HG02678 (cell line): ENCODE results near the gene TERF2IP.

Experiments used
- ATAC-seq: cut with Tn5 transposase; IDR thresholded peaks from one replicate; pipeline ENCODE4 v1.9.1; 2021; ENCODE audit warnings: mild to moderate bottlenecking, moderate library complexity; ENCODE audit not compliant: unreplicated experiment

Gene TERF2IP

DNA sequence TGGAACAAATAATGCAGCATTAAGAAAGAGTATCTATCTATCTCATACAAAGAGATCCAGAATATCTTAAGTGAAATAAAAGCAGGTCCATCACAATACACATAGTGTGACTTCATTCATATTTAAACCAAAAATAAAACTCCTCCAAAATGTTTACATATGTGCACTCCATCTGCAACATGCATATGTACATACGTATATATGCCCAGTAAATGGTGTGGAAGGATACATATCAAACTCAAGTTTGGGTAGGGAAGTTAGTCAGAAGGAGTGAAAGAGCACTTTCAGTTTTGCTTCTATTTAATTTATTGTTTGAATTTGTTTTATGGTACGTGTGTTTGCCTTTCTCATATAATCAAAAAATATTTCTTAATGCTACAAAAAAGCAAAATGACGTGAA, 12.5 kb upstream of the TERF2IP start:
- ATAC-seq = no peak

DNA sequence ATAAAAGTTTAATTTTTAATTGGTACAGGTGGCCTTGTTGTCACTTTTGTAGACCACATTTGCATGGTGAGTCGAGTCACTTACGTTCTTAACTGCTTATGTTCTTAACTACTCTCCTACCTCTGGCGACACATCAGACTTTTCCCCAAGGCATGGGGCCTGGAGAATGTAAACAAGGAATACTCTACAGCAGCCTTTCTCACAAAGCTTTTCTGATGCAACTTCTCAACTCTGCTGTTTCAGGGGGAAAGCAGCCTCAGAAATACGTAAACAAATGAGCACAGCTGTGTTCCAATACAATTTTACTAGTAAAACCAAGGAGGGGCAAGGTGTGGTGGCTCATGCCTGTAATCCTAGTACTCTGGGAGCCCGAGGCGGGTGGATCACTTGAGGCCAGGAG, 7.0 kb upstream of the TERF2IP start:
- ATAC-seq = no peak

DNA sequence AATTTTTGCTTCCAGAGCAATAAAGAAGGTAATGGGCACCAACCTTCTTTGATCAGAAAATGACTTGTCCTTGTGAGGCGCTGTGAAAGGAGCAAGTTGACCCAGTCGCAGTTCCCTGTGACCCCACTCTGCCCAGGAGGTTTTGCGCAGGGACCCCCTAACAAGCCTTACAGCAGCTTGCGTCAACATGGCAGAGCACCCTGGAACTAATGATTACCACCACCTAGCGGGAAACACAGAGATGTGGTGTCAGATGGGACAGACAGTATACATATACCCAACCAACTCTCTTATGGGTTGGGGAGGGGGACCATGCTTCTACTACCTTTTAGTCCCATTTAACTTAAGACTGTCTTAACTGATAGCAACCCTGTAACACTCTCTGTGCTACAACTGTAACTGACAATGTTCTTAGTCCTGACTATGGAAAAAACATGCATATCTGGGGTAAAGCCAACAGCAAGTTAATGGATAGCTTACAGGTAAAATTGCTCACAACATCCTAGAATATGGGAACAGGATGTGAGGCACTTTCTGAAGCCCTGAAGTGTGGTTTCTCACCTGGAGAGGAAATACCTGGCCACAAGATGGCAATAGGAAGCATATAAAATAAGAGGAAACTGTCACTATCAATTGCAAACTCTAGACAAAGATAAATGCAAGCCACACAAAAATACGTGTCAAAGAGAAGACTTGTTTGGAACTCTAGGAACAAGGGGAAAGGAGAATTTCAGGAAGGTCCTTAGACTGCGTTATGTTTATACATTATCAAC, 3.1 kb upstream of the TERF2IP start:
- no peak for ATAC-seq

DNA sequence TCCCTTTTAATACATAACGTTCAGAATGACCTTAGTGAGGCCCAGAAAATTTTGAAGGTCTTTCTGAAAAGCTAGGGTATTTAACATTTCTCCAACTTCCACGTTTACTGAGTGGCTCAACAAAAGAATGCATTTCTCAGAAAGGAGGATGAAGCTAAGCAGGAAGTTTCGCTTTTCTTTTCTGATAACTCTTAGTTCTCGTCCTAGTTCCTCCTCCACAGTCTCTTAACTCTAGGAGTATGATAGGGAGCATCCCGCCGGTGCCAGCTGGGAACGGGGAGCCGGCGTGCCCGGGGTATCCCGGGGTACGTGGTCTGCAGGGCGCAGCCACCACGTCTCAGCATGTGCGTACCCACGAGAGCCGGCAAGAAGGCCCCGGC, 471 bp upstream of the TERF2IP start:
- peak; percentile 20 for ATAC-seq

DNA sequence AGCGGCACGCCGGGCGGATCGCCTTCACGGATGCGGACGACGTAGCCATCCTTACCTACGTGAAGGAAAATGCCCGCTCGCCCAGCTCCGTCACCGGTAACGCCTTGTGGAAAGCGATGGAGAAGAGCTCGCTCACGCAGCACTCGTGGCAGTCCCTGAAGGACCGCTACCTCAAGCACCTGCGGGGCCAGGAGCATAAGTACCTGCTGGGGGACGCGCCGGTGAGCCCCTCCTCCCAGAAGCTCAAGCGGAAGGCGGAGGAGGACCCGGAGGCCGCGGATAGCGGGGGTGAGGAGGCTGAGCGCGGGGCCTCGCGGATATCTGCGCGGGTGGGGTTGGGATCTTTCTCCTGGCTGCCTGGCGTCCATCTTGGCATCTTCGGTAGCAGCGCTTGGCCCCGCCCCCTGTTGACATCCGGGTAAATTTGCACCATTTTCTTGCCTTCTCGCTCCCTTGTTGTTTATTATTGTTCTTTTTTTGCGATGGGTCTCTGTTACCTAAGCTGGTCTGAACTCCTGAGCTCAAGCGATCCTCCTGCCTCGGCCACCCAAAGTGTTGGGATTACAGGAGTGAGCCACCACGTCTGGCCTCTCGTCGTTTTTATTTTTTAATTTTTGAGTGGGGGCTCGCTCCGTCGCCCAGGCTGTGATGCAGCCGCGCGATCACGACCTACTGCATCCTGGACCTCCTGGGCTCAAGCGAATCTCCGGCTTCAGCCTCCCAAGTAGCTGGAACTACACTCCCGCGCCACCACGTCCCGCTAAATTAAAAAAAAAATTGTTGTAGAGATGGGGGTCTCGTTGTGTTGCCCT, 898 bp downstream of the TERF2IP start:
- ATAC-seq = peak; percentile 33

DNA sequence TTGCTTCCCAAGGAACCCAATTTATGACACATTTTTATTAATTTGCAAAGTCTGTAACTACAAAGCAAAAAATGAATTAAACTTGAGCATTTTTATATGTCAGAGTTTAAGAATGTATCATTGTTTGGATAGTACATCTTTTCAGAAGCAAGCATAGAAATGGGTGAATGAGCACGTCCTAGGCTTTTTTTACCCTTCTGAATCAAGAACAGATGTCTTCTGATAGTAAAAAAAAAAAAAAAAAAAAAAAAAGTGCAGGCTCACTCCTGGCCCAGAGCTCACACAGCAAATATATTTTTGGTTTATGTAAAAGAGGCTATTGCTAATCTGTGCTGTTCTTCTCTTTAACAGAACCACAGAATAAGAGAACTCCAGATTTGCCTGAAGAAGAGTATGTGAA, 6.3 kb downstream of the TERF2IP start:
- ATAC-seq = no peak

DNA sequence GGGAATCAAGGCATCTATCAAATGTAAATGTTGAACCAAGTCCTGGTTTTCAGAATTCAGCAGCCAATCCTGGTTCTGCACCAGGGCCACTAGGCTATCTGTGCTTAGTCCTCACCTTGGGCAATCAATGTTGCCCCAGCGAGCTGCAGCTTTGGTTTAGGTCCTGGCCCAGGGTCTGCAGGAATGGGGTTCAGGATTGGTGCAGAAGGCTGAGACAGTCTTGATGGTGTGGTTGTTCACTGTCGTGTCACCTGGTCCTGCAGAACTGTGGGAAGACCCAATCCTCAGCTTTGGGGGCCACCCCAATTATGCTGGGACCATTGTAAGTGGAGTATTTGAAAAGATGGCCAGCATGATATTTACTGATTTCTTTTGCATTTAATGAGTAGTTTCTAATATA, 10.6 kb downstream of the TERF2IP start:
- no peak for ATAC-seq

DNA sequence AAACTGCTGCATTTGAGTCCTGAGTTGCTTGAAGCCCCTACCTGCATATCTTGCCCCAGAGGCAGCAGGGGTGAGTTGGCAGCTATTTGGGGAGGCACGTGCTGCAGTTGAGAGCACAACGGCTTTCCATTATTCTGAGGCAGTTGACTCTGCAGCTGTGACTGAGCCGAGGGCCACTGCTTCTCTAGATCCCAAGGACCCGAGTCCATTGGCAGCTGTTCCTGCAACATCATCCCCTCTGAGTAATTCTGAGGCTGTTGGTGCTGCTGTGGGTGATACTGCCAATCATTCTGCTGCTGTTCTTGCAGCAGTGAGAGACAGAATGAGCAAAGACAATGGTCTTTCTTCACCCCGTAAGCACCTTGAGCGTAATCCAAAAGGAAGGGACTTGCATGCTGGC, 12.7 kb downstream of the TERF2IP start:
- ATAC-seq = no peak

DNA sequence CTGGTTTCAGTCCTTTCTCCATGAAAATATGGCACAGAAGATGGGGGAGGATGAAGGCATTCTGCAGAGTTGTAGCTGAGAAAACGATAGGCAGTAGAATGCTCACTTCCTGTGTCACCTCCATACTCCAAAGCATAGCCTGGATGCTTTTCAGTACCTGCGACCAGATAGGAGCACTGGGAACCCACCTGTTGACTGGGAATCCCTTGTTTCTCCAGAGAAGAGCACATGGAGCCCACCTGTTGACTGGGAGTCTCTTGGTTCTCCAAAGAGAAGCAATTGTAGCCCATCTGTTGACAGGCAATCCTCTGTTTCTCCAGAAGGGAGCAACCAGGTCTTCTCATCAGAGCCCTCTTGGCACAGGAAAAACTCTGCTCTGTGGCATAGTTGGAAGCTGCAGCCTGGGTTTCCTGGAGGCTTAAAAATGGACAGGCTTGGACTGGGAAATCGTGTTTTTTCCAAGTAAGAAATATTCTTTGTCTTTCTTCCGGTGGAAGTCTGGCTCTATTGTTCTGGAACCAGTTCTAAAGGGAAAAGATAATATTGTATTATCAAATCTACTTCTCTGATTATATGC, 13.2 kb downstream of the TERF2IP start:
- ATAC-seq = no peak

DNA sequence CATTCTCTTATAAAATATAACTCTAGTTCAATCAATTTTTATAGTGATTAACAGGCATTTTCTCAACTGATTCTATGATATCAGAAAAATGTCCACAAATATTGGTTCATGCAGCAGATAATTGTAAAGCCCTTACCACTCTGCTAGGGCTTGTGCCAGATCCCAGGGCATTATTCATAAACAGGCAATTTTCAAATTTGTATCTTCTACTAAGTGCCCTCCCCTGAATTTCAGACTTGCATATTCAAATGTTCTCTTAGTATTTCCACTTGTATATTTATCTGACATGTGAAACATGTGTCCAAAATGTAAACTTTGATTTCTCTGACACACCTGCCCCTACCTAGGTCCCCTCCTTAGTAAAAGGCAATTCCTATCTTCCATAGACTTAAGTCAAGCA, 19.9 kb downstream of the TERF2IP start:
- ATAC-seq = no peak

DNA sequence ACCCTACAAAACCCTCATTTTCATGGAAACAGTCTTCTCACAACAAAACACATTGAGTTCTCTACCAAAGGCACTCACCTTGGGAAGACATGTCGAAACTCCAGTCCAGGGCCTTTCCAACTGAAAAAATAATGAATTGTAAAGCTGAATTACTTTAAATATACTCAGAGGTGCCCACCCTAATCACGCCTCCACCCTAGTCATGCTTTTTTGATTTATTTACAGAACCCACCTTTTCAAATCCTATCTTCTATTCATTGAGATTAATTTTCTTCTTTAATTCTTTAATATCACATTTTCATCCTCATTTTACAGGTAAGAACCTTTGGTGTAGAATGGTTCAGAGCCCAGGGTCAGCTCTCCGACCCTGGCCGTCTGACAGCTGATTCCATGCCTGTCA, 29.3 kb downstream of the TERF2IP start, which contains the start of gene CPHXL2:
TSS of gene CPHXL2 (minus strand) at position 101 of the 400 bp plus-strand sequence. CDS start at position 91, 10 bp downstream.
- ATAC-seq = no peak

DNA sequence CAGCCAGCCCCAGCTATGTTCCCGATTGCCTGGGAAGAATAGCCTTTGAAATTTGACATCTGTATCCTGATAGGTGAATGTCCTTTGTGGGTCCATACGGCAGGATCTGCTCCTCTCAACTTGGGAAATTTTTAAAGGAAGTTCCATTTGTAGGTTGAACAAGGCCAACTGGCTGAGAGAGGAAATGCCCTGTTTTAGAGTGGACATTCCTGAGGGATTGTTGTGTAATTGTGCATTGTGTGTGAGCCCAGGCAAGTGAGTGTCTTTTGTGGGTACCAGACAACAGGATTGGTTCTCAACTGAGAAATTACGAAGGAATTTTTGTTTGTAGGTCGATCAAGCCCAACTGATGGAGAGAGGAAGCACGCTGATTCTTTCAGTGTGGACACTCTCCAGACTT, 31.8 kb downstream of the TERF2IP start:
- no peak for ATAC-seq

DNA sequence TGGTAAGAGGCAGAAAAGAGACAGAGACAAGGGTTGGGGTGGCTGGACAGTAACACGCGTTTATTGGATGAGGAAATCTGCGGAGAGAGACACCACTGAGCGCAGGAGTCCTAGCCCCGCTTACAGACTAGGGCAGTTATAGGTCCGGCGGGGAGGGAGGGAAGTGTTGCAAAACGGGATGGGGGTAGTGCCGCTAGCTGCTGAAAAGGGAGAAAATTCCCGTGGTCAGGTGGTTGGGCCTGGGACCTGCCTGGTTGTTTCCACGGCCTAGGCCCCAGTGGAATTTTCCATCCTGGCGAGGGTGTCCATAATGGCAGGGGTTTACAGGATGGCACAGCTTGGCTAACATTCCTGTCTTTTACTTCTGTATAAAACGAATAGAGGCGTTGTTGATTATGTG, 34.7 kb downstream of the TERF2IP start:
- no peak for ATAC-seq

DNA sequence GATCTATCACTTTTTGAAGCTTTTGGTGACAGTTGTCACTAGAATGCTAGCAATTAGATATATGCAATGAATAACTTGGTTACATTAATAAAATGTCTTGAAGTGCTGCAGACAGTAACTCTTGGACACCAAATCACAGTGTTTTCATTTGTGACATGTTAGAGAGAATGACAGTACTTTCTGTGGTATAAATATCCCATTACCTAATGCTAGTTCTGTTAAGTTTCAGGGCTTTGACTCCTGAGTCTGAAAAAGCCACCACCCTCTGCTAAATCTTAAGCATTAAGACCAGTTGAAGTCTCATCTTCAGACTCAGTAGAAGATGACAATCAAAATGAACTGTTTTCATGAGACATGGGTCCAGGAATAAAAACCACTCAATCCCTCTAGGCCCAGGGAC, 39.8 kb downstream of the TERF2IP start:
- ATAC-seq = no peak

DNA sequence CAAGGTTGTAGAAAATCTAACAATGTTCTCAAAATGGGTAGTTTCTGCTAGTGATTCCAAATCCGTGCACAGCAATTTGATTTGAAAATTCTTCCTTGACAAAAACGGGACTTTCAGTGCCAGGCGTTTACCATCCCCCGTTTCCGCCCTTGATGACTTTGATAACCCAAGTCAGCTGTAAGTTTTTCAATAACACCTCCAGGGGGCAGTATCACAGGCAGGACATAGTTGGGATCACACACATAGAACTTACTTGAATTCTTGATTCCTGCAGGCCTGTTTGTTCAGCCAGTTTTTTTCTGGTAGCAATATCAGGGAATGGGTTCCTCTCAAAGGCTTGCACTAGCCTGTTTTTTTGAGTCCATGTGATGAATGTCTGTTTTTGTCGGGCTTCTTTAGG, 48.1 kb downstream of the TERF2IP start:
- no peak for ATAC-seq

DNA sequence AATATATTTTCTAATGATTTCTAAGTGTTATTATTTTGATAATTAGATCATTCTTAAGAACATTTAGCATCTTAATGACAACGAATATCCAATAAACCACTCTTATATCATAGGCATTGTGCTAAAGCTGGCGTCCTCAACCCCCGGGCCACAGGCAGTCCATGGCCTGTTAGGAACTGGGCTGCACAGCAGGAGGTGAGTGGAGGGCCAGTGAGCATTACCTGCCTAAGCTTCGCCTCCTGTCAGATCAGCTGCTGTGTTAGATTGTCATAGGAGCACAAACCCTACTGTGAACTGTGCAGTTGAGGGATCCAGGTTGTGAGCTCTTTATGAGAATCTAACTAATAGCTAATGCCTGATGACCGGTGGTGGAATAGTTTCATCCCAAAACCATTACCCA, 50.0 kb downstream of the TERF2IP start:
- no peak for ATAC-seq

DNA sequence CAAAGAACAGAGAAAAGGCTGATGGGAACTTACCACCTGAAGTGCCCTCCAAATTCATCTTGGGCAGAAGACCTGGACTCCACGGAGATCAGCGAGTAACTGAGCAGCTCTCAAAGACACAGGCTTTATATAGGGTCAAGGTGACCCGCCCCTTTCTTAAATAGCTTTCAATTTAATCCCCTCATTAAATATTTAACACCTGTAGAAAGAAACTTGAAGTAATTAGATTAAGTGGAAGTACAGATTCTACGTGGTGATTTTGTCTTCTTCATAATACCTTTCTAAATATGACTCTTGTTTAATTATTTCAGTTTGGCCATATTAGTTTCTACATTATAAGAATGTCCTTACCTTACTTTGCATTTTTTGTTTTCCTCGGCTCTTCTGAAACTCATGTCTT, 53.8 kb downstream of the TERF2IP start, which contains the start of gene DUXB:
TSS of gene DUXB (minus strand) at position 101 of the 400 bp plus-strand sequence. CDS start at position 58, 43 bp downstream.
- no peak for ATAC-seq

DNA sequence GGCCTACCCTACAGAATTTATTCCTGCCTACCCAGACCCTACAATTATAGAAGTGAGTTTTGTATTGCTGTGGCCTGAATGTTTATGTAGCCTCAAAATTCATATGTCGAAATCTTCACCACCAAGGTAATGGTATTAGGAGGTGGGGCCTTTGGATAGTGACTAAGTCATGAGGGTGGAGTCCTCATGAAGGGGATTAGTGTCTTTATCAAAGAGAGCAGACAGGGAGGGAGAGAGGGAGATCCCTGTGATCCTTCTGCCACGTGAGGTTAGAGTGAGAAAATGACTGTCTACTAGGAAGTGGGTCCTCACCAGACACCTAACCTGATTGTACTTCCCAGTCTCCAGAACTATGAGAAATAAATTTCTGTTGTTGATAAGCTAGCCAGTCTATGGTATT, 54.7 kb downstream of the TERF2IP start:
- no peak for ATAC-seq

DNA sequence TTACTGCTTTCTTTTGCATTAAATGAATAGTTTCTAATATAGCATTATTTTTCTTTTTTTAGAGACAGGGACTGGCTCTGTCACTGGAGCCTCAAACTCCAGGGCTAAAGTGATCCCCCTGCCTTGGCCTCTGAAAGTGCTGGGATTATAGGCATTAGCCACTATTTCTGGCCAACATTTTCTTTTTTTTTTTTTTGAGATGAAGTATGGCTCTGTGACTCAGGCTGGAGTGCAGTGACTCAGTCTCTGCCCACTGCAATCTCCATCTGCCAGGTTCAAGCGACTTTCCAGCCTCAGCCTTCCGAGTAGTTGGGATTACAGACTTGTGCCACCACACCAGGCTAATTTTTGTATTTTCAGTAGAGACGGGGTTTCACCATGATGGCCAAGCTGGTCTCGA, 55.7 kb downstream of the TERF2IP start:
- ATAC-seq = no peak
